Activated CD4-positive, alpha-beta T cell treated with anti-CD3 and anti-CD28 coated beads, Interleukin-2, amount 50 U/mL, for 16 hours (primary cell): ENCODE data around the gene CHN1.

Experiments used
- DNase-seq: peaks from one replicate; pipeline ENCODE4 v3.0.0-alpha.2; 2020

Gene CHN1, protein sequence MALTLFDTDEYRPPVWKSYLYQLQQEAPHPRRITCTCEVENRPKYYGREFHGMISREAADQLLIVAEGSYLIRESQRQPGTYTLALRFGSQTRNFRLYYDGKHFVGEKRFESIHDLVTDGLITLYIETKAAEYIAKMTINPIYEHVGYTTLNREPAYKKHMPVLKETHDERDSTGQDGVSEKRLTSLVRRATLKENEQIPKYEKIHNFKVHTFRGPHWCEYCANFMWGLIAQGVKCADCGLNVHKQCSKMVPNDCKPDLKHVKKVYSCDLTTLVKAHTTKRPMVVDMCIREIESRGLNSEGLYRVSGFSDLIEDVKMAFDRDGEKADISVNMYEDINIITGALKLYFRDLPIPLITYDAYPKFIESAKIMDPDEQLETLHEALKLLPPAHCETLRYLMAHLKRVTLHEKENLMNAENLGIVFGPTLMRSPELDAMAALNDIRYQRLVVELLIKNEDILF

DNA sequence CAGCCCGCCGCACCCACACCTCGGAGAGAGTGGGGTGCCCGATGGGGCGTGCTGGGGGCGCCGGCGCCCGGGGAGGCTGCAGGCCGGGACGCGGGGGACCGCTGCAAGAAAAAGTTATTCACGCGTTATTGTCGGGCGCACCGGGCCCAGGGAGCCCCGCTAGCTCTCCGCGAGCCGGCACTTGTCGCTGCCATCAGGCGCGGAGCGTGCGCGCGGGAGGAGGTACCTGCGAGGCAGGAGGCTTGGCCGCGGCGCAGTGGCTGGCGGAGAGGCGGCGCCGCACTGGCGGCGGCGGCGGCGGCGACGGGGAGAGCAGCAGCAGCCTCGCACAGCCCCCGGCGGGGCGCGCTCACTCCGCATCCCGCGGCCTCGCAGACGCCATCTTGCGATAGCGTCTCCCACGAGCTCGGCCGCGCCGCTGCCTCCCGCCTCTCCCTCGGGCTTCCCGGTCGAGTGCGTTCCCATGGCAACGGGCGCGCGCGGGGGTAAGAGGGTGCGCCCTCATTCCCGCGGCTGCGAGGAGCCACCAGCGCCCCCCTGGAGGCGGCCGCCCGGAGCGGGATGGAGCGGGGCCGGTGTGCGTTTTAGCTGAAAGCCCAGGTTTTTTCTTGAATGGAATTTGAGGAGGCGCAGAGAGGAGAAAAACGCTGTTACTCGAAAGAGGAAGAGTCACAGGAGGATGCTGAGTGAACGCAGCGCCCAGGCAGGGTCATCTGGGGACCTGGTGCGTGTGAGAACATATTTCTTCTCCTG lies at the start of gene CHN1:
TSS of gene CHN1 (minus strand) at position 402 of the 753 bp plus-strand sequence. CDS start 469 bp downstream, outside the sequence.
- peak; percentile 66 for DNase-seq

DNA sequence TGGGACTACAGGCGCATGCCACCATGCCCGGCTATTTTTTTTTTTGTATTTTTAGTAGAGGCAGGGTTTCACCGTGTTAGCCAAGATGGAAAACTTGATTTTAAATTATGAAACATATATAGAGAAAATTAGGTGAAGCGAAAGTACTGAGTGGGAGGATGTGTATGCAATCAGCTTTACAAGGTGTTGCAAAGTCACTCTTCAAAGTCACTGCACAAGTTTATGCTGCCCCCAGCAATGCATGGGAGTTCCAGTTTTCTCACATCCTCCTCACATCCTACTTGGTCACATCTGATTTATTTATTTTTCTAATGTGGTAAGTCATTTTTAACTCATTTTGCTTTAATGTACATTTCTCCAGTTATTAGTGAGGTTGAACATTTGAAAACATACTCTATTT lies 49.2 kb upstream of the CHN1 start:
- no peak for DNase-seq

DNA sequence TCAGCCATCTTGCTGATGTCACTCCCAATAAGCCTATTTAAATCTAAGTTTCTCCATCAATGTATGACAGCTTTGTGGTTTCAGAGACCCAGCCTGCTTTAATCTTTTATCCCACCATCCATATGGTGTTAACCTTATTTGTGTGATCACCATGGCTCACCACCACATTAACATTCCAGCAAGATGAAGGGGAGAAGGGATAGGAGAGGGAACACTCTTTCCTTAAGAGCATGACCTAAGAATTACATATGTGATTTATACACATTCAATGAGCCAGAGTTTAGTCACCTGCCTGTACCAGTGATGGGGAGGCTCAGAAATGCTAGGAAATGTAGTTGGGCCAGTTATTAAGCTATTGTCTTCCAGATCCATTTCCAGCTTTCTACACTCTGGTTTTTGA lies 44.5 kb upstream of the CHN1 start:
- DNase-seq, result no peak

DNA sequence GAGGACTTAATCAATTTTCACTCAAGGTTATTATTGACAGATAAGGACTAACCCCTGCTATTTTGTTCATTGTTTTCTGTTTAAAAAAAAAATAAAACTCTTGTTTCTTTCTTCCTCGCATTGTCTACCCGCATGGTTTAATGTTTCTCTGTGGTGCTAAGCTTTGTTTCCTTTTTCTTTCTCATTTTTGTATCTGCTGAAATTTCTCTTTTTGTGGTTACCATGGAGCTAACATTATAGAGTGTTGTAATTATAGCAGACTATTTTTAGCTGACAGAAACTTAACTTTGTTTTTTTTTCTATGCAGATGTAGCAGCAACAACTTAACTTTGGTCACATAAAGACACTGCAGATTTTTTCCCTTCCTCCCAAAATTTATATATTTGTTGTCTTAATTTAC lies 43.1 kb upstream of the CHN1 start:
- no peak for DNase-seq

DNA sequence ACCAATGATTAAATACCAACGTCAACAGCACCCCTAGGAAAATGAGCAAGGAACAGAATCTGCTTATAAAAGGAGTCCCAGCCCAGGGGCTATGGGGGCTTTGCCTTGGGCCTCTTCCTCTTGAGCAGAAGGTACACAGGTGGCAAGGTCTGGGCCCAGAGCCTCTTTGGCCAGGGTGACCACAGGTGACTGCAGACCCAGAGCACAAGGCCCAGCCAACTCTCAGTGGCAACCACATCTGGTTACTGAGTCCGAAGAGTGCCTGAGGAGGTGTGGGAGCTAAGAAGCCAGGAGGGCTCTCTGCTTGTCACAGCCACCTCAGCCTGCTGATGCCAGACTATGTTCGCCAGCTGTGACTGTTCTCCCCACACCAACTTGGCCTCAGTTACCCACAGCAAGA lies 34.3 kb upstream of the CHN1 start:
- DNase-seq, result no peak

DNA sequence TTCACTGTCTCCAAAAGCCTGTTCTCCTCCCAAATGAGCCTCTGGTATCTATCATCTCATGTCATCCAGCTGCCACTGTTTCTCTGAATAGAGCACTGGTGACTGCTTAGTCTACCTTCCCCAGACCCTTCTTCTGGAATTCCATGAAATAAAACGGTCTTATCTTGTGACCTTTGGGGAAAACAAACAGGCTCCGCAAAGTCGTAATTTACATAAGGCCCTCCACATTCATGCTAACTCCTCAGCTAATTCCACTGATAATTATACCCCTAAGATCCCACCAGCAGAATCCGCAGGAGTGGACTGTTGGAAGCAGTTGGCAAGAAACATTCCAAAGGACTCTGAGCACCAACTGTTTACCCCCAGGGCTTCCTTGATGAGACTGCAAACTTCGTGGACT lies 33.9 kb upstream of the CHN1 start:
- DNase-seq, result no peak

DNA sequence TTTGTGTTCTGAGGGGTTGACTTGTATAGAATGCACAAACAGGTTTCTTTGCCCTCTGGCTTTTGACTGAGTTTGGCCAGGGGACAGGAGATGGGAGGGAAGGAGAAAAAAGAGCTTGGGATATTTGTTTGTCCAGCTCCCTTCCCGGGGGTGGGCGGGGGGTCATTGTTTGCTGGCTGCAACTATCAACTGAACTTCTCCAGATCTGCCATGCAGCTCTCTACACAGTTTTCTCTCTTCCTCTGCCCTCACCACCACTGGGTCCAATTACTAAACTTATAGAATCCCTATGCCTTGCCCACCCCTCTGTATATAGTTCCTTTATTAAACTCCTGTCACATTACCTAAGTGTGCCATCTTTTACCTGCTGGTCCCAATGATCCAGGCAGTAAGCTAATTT lies 32.8 kb upstream of the CHN1 start:
- DNase-seq, result no peak

DNA sequence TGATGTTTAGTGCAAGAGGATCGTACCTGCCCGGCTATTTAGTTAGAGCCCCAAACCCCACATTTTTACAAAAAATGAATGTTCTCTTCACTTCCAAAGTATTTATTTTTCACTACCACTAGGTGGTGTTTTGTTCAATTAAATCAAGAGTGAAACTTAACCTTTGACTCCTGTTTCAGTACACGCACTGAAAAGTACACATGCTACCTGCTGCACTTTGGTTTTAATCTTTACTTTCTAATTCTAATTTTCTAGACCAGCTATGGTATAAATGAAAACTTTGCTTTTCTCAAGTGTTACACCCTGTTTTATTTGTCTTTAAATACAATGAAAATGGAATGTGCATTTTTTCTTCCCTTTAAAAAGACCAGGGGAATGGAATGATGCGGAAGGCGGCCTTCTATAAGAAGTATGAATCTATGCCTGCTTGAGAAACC lies 31.4 kb upstream of the CHN1 start:
- peak; percentile 45 for DNase-seq

DNA sequence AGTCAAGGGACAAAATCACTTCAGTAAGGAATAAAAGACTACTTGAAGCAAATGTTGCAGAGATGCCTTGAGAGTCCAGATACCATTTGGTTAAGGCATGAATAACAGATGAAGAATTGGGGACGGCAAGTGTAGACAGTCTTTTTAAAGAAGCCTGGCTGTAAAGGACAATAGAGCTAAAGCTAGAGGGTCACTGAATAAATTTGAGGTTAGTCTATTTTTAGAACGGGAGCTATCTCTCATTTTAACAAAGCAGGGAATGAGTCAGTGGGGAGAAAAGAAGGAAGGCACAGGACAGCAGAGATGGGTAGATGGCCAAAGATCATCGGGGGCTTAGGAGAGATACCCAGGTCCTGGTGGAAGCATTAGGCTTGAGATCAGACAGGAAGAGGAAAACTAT lies 30.6 kb upstream of the CHN1 start:
- DNase-seq, result no peak

DNA sequence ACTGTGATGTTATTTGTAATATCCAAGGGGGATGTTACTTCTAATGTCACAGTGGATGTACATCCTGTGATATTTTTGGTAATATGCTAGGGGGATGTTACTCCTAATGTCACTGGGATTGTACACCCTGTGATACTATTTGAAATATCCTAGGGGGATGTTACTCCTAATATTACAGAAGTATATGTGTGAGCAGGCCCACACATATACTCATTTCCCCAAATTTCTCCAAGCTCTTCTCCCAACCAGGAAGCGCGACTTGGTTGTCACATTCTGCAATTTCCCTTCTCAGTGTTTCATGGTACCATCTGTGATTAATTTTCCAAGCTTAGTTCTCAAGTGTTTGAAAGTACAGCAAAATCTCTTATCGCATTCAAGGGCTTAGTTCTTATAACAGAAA lies 29.5 kb upstream of the CHN1 start:
- no peak for DNase-seq

DNA sequence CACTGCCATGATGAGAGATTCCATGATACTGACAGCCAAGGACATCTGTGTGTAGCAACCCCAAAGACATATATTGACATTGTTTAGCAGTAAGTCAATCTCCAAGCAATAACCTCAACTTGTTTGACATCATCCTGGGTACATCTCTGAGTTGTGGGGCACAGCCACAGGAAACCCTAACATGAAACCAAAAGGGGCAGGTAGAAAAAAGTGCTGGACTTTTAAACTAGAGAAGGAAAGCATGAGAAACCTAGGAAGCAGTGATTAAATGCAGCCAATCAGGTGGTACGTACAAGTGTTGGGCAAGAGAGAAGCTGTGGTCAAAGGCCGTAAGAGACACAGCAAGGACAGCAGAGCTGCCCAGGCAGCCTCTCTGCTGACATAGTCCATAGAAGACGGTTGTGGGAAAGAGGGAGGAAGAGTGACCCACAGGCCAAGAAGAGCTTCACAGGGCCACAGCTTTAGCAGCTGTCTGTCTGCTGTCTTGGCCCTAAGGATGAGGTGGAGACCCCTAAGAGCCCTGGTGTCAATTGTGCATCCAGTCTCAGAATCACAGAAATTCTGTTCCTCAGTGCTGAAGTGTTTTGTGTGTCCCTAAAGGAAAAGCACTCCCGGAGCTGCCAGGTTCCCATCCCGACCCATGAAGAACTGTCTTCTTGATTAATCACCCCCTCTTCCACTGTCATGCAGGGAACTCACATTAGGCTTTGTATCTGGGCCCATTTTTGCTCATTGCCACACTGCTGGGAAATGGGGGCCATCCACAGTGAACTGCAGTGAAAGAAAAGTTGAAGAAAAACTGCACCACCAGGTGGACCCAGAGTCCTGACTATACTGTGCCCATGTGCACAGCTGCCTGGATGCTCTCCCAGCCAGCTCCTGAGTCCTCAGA lies 25.4 kb upstream of the CHN1 start:
- no peak for DNase-seq

DNA sequence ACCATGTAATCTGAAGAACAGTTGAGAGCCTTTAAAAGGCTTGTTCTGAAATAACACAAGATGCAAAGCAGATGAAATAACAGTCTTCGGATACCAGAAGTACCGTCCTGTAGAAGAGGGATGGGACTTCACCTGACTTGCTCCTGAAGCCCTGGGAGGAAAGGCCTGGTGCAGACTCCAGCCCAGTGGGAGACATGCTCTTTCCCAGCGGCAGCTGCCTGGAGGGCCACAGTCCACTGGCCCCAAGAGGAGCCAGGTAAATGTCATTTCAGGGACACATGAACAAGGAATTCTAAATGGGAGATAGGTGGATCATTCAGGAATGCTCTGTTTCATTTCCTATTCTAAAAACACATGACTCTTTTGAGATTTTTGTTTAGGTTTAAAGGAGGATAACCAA lies 22.6 kb upstream of the CHN1 start:
- no peak for DNase-seq

DNA sequence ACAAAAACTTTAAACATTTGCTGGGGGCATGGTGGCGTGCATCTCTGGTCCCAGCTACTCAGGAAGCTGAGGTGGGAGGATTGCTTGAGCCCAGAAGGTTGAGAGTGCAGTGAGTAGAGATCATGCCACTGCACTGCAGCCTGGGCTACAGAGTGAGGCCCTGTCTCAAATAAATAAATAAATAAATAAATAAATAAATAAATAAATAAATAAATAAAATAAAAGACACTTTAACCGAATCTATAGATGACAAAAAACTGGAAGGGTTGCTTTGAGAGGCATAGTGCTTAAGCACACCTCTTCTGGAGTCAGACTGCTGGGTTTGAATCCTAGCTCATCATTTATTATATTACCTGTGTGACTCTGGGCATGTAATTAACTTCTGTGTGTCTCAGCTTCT lies 21.2 kb upstream of the CHN1 start:
- DNase-seq, result no peak

DNA sequence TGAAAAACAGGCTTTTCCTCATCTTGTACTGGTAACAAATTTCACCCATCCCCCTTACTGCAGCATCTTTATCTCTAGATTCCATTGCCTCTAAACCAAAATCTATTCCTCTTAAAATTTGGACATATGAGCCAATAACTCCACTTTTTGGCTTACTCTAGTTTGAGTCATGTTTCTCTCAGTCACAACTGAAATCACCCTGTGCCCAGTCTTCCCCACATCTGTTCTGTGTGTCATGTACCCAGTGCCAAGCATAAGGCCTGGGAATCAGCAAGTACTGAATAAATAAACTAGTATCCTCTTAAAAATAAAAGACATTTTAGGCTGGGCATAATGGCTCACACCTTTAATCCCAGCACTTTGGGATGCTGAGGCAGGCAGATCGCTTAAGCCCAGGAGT lies 20.8 kb upstream of the CHN1 start:
- DNase-seq, result no peak

DNA sequence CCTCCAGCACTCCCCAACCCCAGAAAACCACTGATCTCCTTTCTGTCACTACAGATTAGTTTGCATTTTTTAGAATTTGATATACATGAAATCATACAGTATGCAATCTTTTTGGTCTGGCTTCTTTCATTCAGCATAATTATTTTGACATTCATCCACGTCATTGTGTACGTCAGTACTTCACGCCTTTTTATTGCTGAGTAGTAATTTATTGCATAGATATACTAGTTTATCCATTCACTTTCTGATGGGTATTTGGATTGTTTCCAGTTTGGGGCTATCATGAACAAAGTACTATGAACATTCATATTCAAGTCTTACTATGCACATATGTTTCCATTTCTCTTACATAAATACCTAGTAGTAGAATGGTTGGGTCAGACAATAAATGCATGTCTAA lies 20.1 kb upstream of the CHN1 start:
- DNase-seq, result no peak

DNA sequence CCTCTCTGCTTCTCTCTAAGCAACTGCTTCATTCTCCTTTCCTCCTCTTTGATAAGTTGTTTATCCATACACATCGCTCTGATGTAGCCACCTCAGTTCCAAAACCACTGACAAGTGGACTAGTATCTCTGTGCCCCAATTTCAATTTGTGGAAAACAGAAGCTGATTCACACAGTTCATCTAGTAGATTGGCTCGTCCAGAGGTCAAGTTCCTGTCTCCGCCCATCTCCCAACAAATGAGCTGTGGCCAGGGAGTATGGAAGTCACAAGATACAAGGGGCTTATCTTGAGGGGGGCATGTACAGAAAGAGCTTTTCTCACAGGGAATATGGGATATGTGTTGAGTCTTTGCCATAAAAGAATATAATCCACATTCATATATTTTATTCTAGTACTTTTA lies 17.7 kb upstream of the CHN1 start:
- DNase-seq, result no peak

DNA sequence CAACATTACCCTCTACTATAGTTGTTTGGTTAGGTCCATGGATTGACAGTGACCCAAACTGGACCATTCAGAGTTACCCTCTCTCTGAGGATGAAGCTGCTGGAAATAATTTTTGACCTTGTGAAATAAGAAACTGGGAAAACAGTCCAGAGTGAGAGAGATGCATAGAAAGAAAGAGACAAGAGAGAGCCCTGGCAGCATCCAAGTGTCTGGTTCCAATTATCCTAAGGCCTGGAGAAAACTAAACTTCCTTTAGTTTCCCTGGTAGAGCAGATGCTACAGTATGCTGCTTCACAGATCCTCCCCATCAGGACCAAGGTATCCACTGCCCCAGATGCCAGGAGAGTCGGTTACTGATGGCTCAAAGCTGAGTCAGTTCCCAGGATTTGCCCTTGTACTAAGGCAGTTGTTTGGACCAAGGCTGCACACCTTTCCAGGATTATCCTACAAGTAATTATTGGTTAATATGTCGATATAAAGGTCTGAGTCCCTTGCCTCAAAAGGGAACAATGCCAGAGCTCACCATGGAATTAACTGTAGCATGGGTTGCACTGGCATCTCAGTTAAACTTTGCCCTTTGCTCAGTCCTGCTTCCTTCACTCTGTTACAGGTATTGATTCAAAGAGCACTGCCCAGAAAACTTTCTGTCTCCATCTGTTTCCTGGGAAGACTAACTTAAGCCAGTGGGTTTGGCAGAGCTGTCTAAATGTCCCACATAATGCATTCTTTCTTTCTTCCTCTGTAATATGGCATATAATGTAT lies 14.6 kb upstream of the CHN1 start:
- DNase-seq, result no peak

DNA sequence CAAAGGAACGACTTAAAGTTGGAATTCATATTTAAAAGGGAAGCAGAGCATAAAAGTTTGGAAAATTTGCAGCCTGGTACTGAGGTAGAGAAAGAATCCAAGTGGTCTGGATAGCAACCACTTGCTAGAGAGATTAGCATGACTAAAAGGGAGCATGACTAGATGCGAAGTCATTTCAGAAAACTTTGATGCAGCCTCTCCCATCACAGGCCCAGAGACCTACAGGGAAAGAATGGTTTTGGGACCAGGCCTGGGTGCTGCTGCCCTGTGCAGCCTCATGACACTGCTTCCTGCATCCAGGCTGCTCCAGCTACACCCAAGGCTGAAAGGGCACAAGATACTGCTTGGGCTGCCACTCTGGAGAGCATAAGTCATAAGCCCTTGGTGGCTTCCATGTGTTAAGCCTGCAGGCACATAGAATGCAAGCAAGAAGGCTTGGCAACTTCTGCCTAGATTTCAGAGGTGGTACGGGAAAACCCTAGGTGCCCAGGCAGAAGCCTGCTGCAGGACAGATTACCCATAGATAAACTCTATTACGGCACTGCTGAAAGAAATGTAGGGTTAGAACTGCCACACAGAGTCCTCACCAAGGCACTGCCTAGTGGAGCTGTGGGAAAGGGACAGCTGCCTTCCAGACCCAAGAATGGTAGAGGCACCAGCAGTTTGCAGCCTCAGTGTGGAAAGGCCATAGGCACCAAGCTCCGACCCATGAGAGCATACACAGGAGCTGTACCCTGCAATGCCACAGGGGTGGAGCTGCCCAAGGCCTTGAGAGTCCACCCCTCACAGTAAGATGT lies 12.6 kb upstream of the CHN1 start:
- DNase-seq, result no peak

DNA sequence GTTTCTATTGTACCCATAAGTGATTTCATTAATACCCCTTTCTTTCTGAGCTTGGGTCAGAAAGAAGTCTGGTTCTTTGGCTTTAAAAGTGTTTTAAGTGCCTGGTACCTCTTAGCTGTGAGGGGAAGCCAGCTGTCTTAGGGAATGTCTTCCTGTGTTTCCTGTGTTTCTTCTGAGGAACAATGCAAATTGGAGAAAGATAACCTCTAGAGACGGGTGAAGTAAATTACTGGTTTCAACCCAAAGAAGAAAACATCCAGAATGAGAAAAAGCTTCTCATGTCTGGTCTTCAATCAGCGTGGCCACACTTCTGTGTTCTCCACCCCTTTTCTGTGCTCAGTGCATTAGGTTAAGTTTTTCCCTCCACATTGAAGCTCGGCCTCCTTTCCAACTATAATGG lies 10.2 kb upstream of the CHN1 start:
- DNase-seq, result no peak

DNA sequence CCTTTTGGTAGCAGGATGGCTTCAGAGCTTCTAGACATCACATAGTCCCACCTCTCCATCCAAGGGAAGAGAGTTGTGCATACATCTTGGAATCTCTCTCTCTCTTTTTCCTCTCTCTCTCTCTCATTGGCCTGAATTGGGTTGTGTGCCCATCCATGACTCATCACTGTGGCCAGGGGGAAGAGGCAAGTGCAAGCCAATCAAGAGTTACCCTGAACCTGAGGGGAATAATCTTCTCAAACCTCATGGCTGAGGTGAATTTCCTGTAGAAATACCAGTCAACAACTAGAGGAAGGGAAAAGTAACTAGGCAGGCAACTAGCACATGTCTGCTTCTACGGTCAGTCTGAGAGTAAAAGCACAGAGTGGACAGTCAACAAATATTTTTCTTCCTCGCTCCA lies 7.3 kb upstream of the CHN1 start:
- DNase-seq, result no peak

DNA sequence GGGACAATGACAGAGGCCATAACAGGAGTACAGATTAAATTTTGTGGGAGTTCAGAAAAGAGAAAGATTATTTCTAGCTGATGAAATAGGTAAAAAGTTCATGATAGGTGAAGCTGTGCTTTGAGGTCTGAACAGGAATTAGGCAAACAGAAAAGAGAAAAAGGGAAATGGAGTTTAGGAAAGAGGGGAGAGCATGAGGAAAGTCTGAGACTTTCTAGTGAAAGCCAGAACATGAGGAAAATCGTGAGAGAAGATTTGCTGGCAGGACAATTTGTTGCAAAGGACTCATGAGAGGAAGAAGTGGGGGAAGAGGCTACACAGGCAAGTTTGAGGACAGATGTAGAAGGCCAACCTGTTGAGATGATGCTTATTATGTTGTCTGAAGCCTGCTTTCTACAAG lies 6.3 kb upstream of the CHN1 start:
- DNase-seq, result no peak

DNA sequence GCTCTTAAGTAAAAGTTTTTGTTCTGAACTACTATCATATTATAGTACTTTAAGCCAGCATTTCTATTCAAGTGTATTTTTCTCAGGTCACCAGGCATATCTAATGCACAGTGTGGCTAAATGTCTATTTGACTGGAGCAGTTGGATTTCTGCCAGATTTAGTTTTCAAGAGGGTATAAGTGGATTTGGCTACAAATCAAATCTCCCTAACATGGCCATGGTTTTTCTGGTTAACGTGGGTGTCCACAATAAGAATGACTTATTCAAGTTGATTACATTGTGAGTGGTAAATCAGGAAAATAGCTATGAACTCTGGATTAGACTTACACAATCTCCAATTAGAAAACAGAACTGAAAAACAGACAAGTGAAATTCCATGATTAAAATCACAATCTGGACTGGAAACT lies 5.7 kb upstream of the CHN1 start:
- DNase-seq, result no peak
